A549 (cell line): ENCODE results near the gene PCDHB7. TPM values are rescaled to one million over a fixed set of nuclear protein-coding genes. Genes with fewer than 3 reads are reported as not detected.
"Not testable (repeated sequence)": the region's sequence is repeated elsewhere in the genome, so short reads cannot be mapped to it uniquely, and the experiment has no call there.

Experiments used
- ATAC-seq, 2 experiments: fragments of 200-7000 bp in 1 of 2; fragments of >200 bp in 1 of 2; cut with Nextera tagmentation in 1 of 2; cut with Tn5 transposase in 1 of 2; 3 replicates each; pipeline versions ENCODE4 v1.8.0 to v1.9.1; 2018 to 2020; ENCODE audit warnings: mild to moderate bottlenecking in 1 of 2, moderate library complexity in 1 of 2
- CTCF ChIA-PET: fragments of 300-600 bp; sonication (Branson Sonifier 250); formaldehyde crosslinking; extraction: SDS; loops from one replicate; lab custom pipeline; 2021; ENCODE audit warnings: antibody characterized with exemption, inconsistent platforms; lab: Yijun Ruan, JAX
- POLR2A ChIA-PET: fragments of 350-600 bp; formaldehyde crosslinking; extraction: SDS; loops from one replicate; lab custom pipeline; 2021; ENCODE audit warnings: antibody characterized with exemption, inconsistent platforms; lab: Yijun Ruan, JAX
- DNase-seq, 2 experiments: peaks; one replicate each; pipeline versions ENCODE4 v3.0.0 to v3.0.0-alpha.2; 2011 to 2016; ENCODE audit warnings: low read depth in 1 of 2, low spot score in 1 of 2
- FAIRE-seq: peaks from 2 replicates; lab custom pipeline; 2011; peaks lifted over from hg19 to GRCh38; lab: Jason Lieb, UNC
- H3K27ac ChIP-seq, 2 experiments: fragments of >200 bp; sonication (Bioruptor Twin); formaldehyde crosslinking; 3 replicates each; pipeline ENCODE4 v1.5.1; 2016 to 2017
- H3K4me1 ChIP-seq: fragments of >200 bp; sonication (Bioruptor Twin); formaldehyde crosslinking; 3 replicates; pipeline ENCODE4 v1.6.1; 2016
- H3K4me2 ChIP-seq: fragments of >200 bp; sonication (Bioruptor Twin); formaldehyde crosslinking; 3 replicates; pipeline ENCODE4 v1.6.1; 2016
- H3K4me3 ChIP-seq: fragments of >200 bp; sonication (Bioruptor Twin); formaldehyde crosslinking; 3 replicates; pipeline ENCODE4 v1.5.1; 2016
- H3K9me3 ChIP-seq: fragments of >200 bp; sonication (Bioruptor Twin); formaldehyde crosslinking; 3 replicates; pipeline ENCODE4 v1.6.1; 2016
- CBX8 ChIP-seq: fragments of 200-600 bp; sonication (generic); IDR thresholded peaks from 2 replicates; pipeline ENCODE4 v1.6.1; 2016
- CHD2 ChIP-seq: fragments of 150-350 bp; IDR thresholded peaks from 2 replicates; pipeline ENCODE4 v1.6.1; 2014; ENCODE audit warnings: low read length; ENCODE audit not compliant: partially characterized antibody
- CHD4 ChIP-seq: fragments of 200-600 bp; sonication (generic); IDR thresholded peaks from 2 replicates; pipeline ENCODE4 v1.6.1; 2016; ENCODE audit warnings: antibody characterized with exemption, mild to moderate bottlenecking, borderline replicate concordance
- EHF ChIP-seq: fragments of 250-450 bp; sonication (Bioruptor Pico); IDR thresholded peaks from 2 replicates; pipeline ENCODE4 v1.5.0; 2020; ENCODE audit warnings: mild to moderate bottlenecking
- EP300 ChIP-seq, 2 experiments: fragments of >200 bp; sonication (Bioruptor Twin); formaldehyde crosslinking; IDR thresholded peaks; 2 replicates in 1 of 2; 3 replicates in 1 of 2; pipeline ENCODE4 v1.6.1; 2016 to 2017
- FOSB ChIP-seq: fragments of 250-450 bp; sonication (Bioruptor Pico); IDR thresholded peaks from 2 replicates; pipeline ENCODE4 v1.5.0; 2020; ENCODE audit warnings: mild to moderate bottlenecking, moderate library complexity
- FOXS1 ChIP-seq: fragments of 250-450 bp; sonication (Bioruptor Pico); IDR thresholded peaks from 2 replicates; pipeline ENCODE4 v1.5.0; 2020; ENCODE audit warnings: mild to moderate bottlenecking, moderate library complexity
- HEYL ChIP-seq: fragments of 250-450 bp; sonication (Bioruptor Pico); IDR thresholded peaks from 2 replicates; pipeline ENCODE4 v1.8.0; 2021; ENCODE audit warnings: mild to moderate bottlenecking, moderate library complexity
- HOXB13 ChIP-seq: fragments of 250-450 bp; sonication (Bioruptor Pico); IDR thresholded peaks from 2 replicates; pipeline ENCODE4 v1.5.0; 2020; ENCODE audit warnings: low read depth, mild to moderate bottlenecking, moderate library complexity
- HOXB5 ChIP-seq: fragments of 250-450 bp; sonication (Bioruptor Pico); IDR thresholded peaks from 2 replicates; pipeline ENCODE4 v1.5.0; 2020; ENCODE audit warnings: mild to moderate bottlenecking, moderate library complexity
- NFE2L2 ChIP-seq: fragments of 150-350 bp; conservative IDR thresholded peaks from 2 replicates; pipeline ENCODE4 v1.6.1; 2014; ENCODE audit warnings: low read length
- POLR2AphosphoS2 ChIP-seq: conservative IDR thresholded peaks from 2 replicates; pipeline ENCODE4 v1.6.1; 2012; ENCODE audit warnings: low read length, improper control_type of control experiment, inconsistent platforms
- RAD21 ChIP-seq, 2 experiments: fragments of >200 bp in 1 of 2; sonication (Bioruptor Twin) in 1 of 2; formaldehyde crosslinking in 1 of 2; IDR thresholded peaks in 1 of 2; conservative IDR thresholded peaks in 1 of 2; 2 replicates in 1 of 2; 3 replicates in 1 of 2; pipeline ENCODE4 v1.6.1; 2012 to 2018; ENCODE audit warnings: inconsistent platforms in 1 of 2
- RCOR1 ChIP-seq: fragments of 150-350 bp; IDR thresholded peaks from 2 replicates; pipeline ENCODE4 v1.6.1; 2014; ENCODE audit warnings: antibody characterized with exemption, low read length, low read depth
- RFX5 ChIP-seq: fragments of 450-650 bp; IDR thresholded peaks from 2 replicates; pipeline ENCODE4 v1.7.1; 2014; ENCODE audit warnings: antibody characterized with exemption, mild to moderate bottlenecking, moderate library complexity
- RNF2 ChIP-seq: fragments of 200-600 bp; sonication (generic); IDR thresholded peaks from 2 replicates; pipeline ENCODE4 v1.6.1; 2016; ENCODE audit warnings: low read depth, mild to moderate bottlenecking, antibody characterized with exemption, moderate library complexity, borderline replicate concordance
- SMC3 ChIP-seq: fragments of >200 bp; sonication (Bioruptor Twin); formaldehyde crosslinking; IDR thresholded peaks from 3 replicates; pipeline ENCODE4 v1.6.1; 2018; ENCODE audit warnings: inconsistent platforms
- SREBF2 ChIP-seq: fragments of 450-650 bp; IDR thresholded peaks from 2 replicates; pipeline ENCODE4 v1.6.1; 2014; ENCODE audit warnings: mild to moderate bottlenecking, moderate library complexity
- TFCP2L1 ChIP-seq: fragments of 250-450 bp; sonication (Bioruptor Pico); IDR thresholded peaks from 2 replicates; pipeline ENCODE4 v1.5.0; 2021; ENCODE audit warnings: mild to moderate bottlenecking
- TP53 ChIP-seq: fragments of 250-450 bp; sonication (Bioruptor Pico); IDR thresholded peaks from 2 replicates; pipeline ENCODE4 v1.5.0; 2021; ENCODE audit warnings: mild to moderate bottlenecking, moderate library complexity
- WGBS: methylation state at CpG from one replicate; pipeline ENCODE4 v1.1.6; 2017; ENCODE audit errors: missing lambda C conversion rate; 5-methylcytosine and 5-hydroxymethylcytosine counted together
- polyA plus RNA-seq, 4 experiments: library from polyadenylated mRNA; depleted of rRNA in 3 of 4; stranded (reverse); fragments of >200 nt; fragmentation: RNase III in 1 of 4; extraction: RNeasy Plus Mini Kit Qiagen cat#74134 plus additional on column Dnase treatment in 1 of 4; gene quantifications; 2 replicates in 3 of 4; 3 replicates in 1 of 4; pipeline ENCODE4 v1.2.3, GENCODE V29; 2011 to 2017
- TF ChIP-seq, protein P1 (sequence below): fragments of >200 bp; sonication (Bioruptor Twin); formaldehyde crosslinking; IDR thresholded peaks from 3 replicates; pipeline ENCODE4 v1.5.1; 2016
- TF ChIP-seq, protein P2 (sequence below): IDR thresholded peaks from 2 replicates; pipeline ENCODE4 v1.6.1; 2012; ENCODE audit warnings: low read depth, borderline replicate concordance
- TF ChIP-seq, protein P3 (sequence below): fragments of 450-650 bp; IDR thresholded peaks from 2 replicates; pipeline ENCODE4 v1.6.1; 2014; ENCODE audit warnings: antibody characterized with exemption
- TF ChIP-seq, protein P4 (sequence below): fragments of 250-450 bp; sonication (Bioruptor Pico); IDR thresholded peaks from 2 replicates; pipeline ENCODE4 v1.5.0; 2020; ENCODE audit warnings: low read depth, mild to moderate bottlenecking, moderate library complexity
- TF ChIP-seq, protein P5 (sequence below): fragments of >200 bp; sonication (Bioruptor Twin); formaldehyde crosslinking; IDR thresholded peaks from 2 replicates; pipeline ENCODE4 v1.6.1; 2016

Gene PCDHB7
- polyA plus RNA-seq, 2 of the 4 experiments (the other 2 are of a cell fraction): 0.03 to 0.08 TPM

DNA sequence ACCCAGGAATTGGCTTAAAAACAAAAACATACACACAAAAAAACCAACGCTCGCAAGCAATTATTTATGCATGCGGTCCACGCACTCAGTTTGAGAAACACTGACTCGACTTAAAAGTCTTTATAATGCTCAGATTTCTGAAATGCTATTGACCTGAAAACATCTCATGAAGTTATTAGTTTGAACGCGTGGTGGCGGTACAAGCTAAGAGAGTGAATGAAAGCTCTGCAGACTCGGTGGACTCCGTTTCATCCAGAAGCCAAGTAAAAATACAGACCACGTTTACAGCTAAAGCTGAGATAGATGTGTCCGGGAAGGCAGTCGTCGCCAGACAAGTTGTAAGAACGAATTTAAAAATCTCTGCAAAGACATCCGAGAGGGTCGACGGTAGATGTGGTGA lies 22.6 kb upstream of the PCDHB7 start, which contains the start of gene PCDHB6:
TSS of gene PCDHB6 (plus strand) at position 246 of the 400 bp plus-strand sequence. CDS start 201 bp downstream, outside the sequence.
- peak; percentile 45 to 56 for DNase-seq
- H3K9me3 ChIP-seq: peaks cover 6% of the 10 kb centered on the region; the same call in 2 of the 3 replicates
- peak; percentile 78 to 91 for ATAC-seq
- TF ChIP-seq RAD21 (conservative IDR thresholded peaks at IDR 0.05 in 1 of 2, IDR thresholded peaks at IDR 0.05 in 1 of 2) (peak in 1 of 2 experiments; percentile 44; a peak in 3 of 5 replicates), CHD4 (no peak)
- TF ChIP-seq, protein P1, sequence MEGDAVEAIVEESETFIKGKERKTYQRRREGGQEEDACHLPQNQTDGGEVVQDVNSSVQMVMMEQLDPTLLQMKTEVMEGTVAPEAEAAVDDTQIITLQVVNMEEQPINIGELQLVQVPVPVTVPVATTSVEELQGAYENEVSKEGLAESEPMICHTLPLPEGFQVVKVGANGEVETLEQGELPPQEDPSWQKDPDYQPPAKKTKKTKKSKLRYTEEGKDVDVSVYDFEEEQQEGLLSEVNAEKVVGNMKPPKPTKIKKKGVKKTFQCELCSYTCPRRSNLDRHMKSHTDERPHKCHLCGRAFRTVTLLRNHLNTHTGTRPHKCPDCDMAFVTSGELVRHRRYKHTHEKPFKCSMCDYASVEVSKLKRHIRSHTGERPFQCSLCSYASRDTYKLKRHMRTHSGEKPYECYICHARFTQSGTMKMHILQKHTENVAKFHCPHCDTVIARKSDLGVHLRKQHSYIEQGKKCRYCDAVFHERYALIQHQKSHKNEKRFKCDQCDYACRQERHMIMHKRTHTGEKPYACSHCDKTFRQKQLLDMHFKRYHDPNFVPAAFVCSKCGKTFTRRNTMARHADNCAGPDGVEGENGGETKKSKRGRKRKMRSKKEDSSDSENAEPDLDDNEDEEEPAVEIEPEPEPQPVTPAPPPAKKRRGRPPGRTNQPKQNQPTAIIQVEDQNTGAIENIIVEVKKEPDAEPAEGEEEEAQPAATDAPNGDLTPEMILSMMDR: peak; percentile 41
- H3K4me1 ChIP-seq: no peaks in the 10 kb centered on the region
- CTCF ChIA-PET: interaction anchor here (0.6 to 1.8 kb wide), 21 partner anchors 9 to 1206 kb away, joined by 3 to 8 read pairs (median 3); partner anchors contain the start of genes PCDHB12, PCDHB2, PCDHB5 and PCDHB8
- H3K27ac ChIP-seq: no peak within 1 kb of the TSS
- FAIRE-seq: no peak
- POLR2A ChIA-PET: no interaction called here
- peak within 1 kb of the TSS; percentile 78 for H3K4me2 ChIP-seq
- WGBS: 20% methylated on average over 18 of the region's 18 CpGs
- peak within 1 kb of the TSS; percentile 42 for H3K4me3 ChIP-seq

DNA sequence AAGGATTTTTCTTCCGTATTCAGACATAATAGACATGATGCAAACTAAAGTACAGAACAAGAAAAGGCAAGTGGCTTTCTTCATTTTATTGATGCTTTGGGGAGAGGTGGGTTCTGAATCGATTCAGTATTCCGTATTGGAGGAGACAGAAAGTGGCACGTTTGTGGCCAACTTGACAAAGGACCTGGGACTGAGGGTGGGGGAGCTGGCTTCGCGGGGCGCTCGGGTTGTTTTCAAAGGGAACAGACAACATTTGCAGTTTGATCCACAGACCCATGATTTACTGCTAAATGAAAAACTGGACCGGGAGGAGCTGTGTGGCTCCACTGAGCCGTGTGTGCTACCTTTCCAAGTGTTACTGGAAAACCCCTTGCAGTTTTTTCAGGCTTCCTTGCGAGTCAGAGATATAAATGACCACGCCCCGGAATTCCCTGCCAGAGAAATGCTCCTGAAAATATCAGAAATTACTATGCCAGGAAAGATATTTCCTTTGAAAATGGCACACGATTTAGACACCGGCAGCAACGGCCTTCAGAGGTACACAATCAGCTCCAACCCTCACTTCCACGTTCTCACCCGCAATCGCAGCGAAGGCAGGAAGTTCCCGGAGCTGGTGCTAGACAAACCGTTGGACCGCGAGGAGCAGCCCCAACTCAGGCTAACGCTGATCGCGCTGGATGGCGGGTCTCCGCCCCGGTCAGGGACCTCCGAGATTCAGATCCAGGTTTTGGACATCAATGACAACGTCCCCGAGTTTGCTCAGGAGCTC lies 22.0 kb upstream of the PCDHB7 start:
- H3K27ac ChIP-seq: no peak overlapping the region
- ATAC-seq (peak; percentile 50 to 70; a peak in 4 of 6 replicates), DNase-seq (no peak), FAIRE-seq (no peak)
- ChIA-PET CTCF (interaction anchor here (0.6 to 1.8 kb wide), 20 partner anchors 8 to 417 kb away, joined by 3 to 8 read pairs (median 3); partner anchors contain the start of genes PCDHB12, PCDHB2, PCDHB5 and PCDHB8), POLR2A (no interaction called here)
- whole genome bisulfite sequencing: 23% methylated on average over 24 of the region's 33 CpGs
- H3K4me1 ChIP-seq: no peaks in the 10 kb centered on the region
- no peak for TF ChIP-seq CBX8
- TF ChIP-seq FOSB: no peak
- TF ChIP-seq RCOR1: no peak
- TF ChIP-seq, protein P2, sequence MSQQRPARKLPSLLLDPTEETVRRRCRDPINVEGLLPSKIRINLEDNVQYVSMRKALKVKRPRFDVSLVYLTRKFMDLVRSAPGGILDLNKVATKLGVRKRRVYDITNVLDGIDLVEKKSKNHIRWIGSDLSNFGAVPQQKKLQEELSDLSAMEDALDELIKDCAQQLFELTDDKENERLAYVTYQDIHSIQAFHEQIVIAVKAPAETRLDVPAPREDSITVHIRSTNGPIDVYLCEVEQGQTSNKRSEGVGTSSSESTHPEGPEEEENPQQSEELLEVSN: no peak
- no peak for TF ChIP-seq CHD4
- TF ChIP-seq SMC3: no peak
- TF ChIP-seq POLR2AphosphoS2: no peak
- TF ChIP-seq RNF2: no peak
- no peak for TF ChIP-seq EHF (CRISPR knock-in tag)
- TF ChIP-seq CHD2: no peak
- no peak for TF ChIP-seq TFCP2L1 (CRISPR knock-in tag)
- TF ChIP-seq NFE2L2: no peak
- TF ChIP-seq HOXB5 (CRISPR knock-in tag): no peak
- TF ChIP-seq, protein P3, sequence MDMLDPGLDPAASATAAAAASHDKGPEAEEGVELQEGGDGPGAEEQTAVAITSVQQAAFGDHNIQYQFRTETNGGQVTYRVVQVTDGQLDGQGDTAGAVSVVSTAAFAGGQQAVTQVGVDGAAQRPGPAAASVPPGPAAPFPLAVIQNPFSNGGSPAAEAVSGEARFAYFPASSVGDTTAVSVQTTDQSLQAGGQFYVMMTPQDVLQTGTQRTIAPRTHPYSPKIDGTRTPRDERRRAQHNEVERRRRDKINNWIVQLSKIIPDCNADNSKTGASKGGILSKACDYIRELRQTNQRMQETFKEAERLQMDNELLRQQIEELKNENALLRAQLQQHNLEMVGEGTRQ: no peak
- peak overlapping the region; percentile 42 for H3K4me3 ChIP-seq
- peaks cover 7% of the 10 kb centered on the region; the same call in 2 of the 3 replicates for H3K9me3 ChIP-seq
- peak overlapping the region; percentile 78 for H3K4me2 ChIP-seq

DNA sequence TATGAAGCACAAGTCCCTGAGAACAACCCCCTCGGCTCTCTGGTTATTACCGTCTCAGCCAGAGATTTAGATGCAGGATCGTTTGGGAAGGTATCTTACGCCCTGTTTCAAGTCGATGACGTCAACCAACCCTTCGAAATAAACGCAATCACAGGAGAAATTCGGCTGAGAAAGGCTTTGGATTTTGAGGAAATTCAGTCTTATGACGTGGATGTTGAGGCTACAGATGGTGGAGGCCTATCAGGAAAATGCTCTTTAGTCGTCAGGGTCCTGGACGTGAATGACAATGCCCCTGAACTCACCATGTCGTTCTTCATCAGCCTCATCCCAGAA lies 21.5 kb upstream of the PCDHB7 start:
- DNase-seq: no peak
- TF ChIP-seq, protein P4, sequence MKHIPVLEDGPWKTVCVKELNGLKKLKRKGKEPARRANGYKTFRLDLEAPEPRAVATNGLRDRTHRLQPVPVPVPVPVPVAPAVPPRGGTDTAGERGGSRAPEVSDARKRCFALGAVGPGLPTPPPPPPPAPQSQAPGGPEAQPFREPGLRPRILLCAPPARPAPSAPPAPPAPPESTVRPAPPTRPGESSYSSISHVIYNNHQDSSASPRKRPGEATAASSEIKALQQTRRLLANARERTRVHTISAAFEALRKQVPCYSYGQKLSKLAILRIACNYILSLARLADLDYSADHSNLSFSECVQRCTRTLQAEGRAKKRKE (CRISPR knock-in tag): no peak
- TF ChIP-seq HOXB13 (no peak), SREBF2 (no peak), FOXS1 (CRISPR knock-in tag) (no peak), HEYL (CRISPR knock-in tag) (no peak), EP300 (IDR thresholded peaks at IDR 0.05) (no peak), RFX5 (no peak), TP53 (no peak), POLR2AphosphoS2 (no peak)
- TF ChIP-seq, protein P5, sequence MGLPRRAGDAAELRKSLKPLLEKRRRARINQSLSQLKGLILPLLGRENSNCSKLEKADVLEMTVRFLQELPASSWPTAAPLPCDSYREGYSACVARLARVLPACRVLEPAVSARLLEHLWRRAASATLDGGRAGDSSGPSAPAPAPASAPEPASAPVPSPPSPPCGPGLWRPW: no peak
- TF ChIP-seq, protein P3: no peak
- ChIA-PET POLR2A (no interaction called here), CTCF (interaction anchor here (0.7 to 1.8 kb wide), 10 partner anchors 8 to 416 kb away, joined by 3 to 8 read pairs (median 4); partner anchors contain the start of genes PCDHB2, PCDHB5 and PCDHB8)
- ATAC-seq: no peak
- Histone ChIP-seq H3K4me2 (peak overlapping the region; percentile 78), H3K4me1 (no peaks in the 10 kb centered on the region), H3K4me3 (no peak overlapping the region; the same call in 2 of the 3 replicates), H3K9me3 (peaks cover 12% of the 10 kb centered on the region), H3K27ac (no peak overlapping the region)
- WGBS: 57% methylated on average over 13 of the region's 13 CpGs
- FAIRE-seq: no peak

DNA sequence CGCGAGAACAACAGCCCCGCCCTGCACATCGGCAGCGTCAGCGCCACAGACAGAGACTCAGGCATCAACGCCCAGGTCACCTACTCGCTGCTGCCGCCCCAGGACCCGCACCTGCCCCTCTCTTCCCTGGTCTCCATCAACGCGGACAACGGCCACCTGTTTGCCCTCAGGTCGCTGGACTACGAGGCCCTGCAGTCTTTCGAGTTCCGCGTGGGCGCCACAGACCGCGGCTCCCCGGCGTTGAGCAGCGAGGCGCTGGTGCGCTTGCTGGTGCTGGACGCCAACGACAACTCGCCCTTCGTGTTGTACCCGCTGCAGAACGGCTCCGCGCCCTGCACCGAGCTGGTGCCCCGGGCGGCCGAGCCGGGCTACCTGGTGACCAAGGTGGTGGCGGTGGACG lies 20.8 kb upstream of the PCDHB7 start:
- not testable (repeated sequence) for DNase-seq
- 84% methylated on average over 25 of the region's 41 CpGs for WGBS

More for the DNA sequence above, 20.8 kb upstream of the PCDHB7 start:
- CTCF ChIA-PET, FAIRE-seq, H3K4me3 ChIP-seq, ATAC-seq, H3K4me2 ChIP-seq, POLR2A ChIA-PET, H3K27ac ChIP-seq, H3K4me1 ChIP-seq: not testable (repeated sequence)
- H3K9me3 ChIP-seq: peaks cover 15% of the 10 kb centered on the region
